Transverse colon (tissue), 4 donors: ENCODE results near the gene ZNF778. TPM values are rescaled to one million over a fixed set of nuclear protein-coding genes. Genes with fewer than 3 reads are reported as not detected.
A peak's percentile ranks its signal among the peaks of the same experiment; 100 is the strongest.
"Not testable (repeated sequence)": the region's sequence is repeated elsewhere in the genome, so short reads cannot be mapped to it uniquely, and the experiment has no call there.

ENCODE experiments used
- DNase-seq: peaks from one replicate; pipeline ENCODE4 v3.0.0-alpha.2; 2019
- H3K27ac ChIP-seq, 4 donors: fragments of 200-600 bp; sonication (generic); 2 replicates each; pipeline ENCODE4 v1.5.1; 2016 to 2018; ENCODE audit warnings: inconsistent platforms in 4 of 4
- H3K27me3 ChIP-seq: fragments of 200-600 bp; sonication (generic); 2 replicates; pipeline ENCODE4 v1.5.1; 2017; ENCODE audit warnings: inconsistent platforms
- H3K36me3 ChIP-seq, 4 donors: fragments of 200-600 bp; sonication (generic); 2 replicates each; pipeline ENCODE4 v1.5.1; 2017 to 2019; ENCODE audit warnings: inconsistent platforms in 4 of 4
- H3K4me1 ChIP-seq, 4 donors: fragments of 200-600 bp; sonication (generic); 2 replicates each; pipeline ENCODE4 v1.5.1; 2017 to 2020; ENCODE audit warnings: inconsistent platforms in 4 of 4
- H3K4me3 ChIP-seq, 4 donors: fragments of 200-600 bp; sonication (generic); 1 replicate in 1 of 4; 2 replicates in 3 of 4; pipeline versions ENCODE4 v1.5.1 to v1.6.1; 2017 to 2019; ENCODE audit warnings: inconsistent platforms in 4 of 4
- H3K9me3 ChIP-seq, 2 donors: fragments of 200-600 bp; sonication (generic); 2 replicates each; pipeline ENCODE4 v1.5.1; 2017 to 2019; ENCODE audit warnings: inconsistent platforms in 2 of 2
- EP300 ChIP-seq: sonication (generic); formaldehyde crosslinking; IDR thresholded peaks from one replicate; pipeline ENCODE4 v1.6.1; 2017; ENCODE audit warnings: antibody characterized with exemption, low read depth
- POLR2A ChIP-seq: fragments of 450-650 bp; IDR thresholded peaks from one replicate; pipeline ENCODE4 v1.6.1; 2016; ENCODE audit warnings: antibody characterized with exemption, mild to moderate bottlenecking, moderate library complexity
- POLR2AphosphoS5 ChIP-seq, 3 donors: sonication (generic); formaldehyde crosslinking; IDR thresholded peaks; one replicate each; pipeline ENCODE4 v1.6.1; 2016; ENCODE audit warnings: antibody characterized with exemption in 3 of 3
- WGBS, 2 donors: methylation state at CpG; one replicate each; pipeline ENCODE4 v1.1.5; 2018; ENCODE audit warnings: low coverage in 1 of 2; 5-methylcytosine and 5-hydroxymethylcytosine counted together
- in situ Hi-C, 4 donors: fragments of 200-750 bp; cut with MboI; loops; one replicate each; pipeline versions ENCODE4 v1.15.0 to v1.15.1; 2017; ENCODE audit warnings: low sequenced_read_pairs in 3 of 4, low pct_ligation_motif_present in 1 of 4, low pct_unique_long_range_greater_than_20kb in 1 of 4
- intact Hi-C: fragments of 100-400 bp; cut with DNase I; formaldehyde crosslinking; loops from one replicate; pipeline ENCODE4 v1.15.1; 2023; ENCODE audit warnings: low total_unique reads
- total RNA-seq, 4 donors: library from RNA; depleted of rRNA; stranded (reverse); fragments of >200 nt; gene quantifications; one replicate each; pipeline ENCODE4 v1.1.0, GENCODE V29; 2016
- TF ChIP-seq, protein P1 (sequence below), 5 experiments: fragments of 200-600 bp in 3 of 5; fragments of 450-650 bp in 2 of 5; sonication (generic) in 3 of 5; IDR thresholded peaks; 1 replicate in 2 of 5; 2 replicates in 3 of 5; pipeline ENCODE4 v1.5.1; 2016 to 2017; ENCODE audit warnings: antibody characterized with exemption in 5 of 5, inconsistent platforms in 3 of 5, mild to moderate bottlenecking in 2 of 5, moderate library complexity in 1 of 5

ZNF778 gene
- total RNA-seq, 4 donors from 2014 or later = 9.3 to 89.0 (median 13.4) TPM

DNA sequence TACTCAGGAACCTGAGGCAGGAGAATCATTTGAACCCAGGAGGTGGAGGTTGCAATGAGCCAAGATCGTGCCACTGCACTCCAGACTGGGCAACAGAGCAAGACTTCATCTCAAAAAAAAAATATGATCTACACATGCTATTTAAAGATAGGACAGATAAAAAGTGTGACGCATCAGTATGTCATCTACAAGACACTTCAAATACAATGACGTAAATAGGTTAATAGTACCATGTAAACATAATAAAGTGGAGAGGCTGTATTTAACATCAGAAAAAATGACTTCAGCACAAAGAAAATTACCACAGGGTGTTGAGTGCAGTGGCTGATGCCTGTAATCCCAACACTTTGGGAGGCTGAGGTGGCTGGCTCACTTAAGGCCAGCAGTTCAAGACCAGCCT lies 20.2 kb downstream of the ZNF778 start:
- H3K27me3 ChIP-seq = no peaks in the 10 kb centered on the region
- no peak overlapping the region for H3K4me3 ChIP-seq
- no peaks in the 10 kb centered on the region for H3K9me3 ChIP-seq
- intact Hi-C loops = loop anchor here (5.0 kb wide), 1 partner anchor 260 kb away; no protein-coding TSS in a partner anchor
- peaks cover 0 to 14% (median 3%) of the 10 kb centered on the region in 4 donors for H3K4me1 ChIP-seq
- H3K27ac ChIP-seq = no peak overlapping the region
- WGBS, 2 donors = 83 to 89% methylated on average over 2 to 3 of the region's 3 CpGs
- H3K36me3 ChIP-seq = no peaks in the 10 kb centered on the region
- no peak for DNase-seq
- no peak for TF ChIP-seq EP300
- TF ChIP-seq POLR2AphosphoS5 (IDR thresholded peaks at IDR 0.05) = no peak
- in situ Hi-C loops = no loop called here

DNA sequence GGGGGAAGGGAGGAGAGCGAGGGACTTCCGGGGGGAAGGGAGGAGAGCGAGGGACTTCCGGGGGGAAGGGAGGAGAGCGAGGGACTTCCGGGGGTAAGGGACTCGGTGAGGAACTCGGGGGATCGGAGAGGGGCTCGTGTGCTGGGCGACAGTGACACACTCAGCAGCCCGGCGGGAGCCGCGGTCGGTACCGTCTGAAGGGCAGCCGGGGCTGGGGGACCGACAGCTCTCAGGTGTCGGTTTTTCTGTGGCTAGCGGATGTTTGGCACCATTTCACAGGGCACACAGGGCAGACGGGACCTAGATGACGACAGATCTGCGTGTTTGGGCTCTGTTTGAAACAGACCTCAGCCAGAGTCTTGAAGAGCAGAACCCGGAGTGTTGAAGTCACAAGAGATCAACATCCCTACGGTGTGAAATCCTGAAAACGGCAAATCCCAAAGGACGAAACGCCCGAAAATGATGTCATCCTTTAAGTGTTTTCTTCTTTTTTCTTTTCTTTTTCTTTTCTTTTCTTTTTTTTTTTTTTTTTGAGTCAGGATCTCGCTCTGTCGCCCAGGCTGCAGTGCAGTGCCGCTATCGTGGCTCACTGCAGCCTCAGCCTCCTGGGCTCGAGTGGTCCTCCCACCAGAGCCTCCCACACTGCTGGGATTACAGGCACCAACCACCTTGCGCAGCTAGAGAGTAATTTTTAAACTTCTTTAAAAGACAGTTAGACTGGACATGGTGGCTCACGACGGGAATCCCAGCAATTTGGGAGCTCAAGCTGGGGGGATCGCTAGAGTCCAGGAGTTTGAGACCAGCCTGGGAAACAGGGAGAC lies 23.9 kb downstream of the ZNF778 start:
- TF ChIP-seq POLR2A (peak; percentile 88), POLR2AphosphoS5 (IDR thresholded peaks at IDR 0.05) (peak; percentile 43 to 85 (median 69)), EP300 (no peak)
- TF ChIP-seq, protein P1, sequence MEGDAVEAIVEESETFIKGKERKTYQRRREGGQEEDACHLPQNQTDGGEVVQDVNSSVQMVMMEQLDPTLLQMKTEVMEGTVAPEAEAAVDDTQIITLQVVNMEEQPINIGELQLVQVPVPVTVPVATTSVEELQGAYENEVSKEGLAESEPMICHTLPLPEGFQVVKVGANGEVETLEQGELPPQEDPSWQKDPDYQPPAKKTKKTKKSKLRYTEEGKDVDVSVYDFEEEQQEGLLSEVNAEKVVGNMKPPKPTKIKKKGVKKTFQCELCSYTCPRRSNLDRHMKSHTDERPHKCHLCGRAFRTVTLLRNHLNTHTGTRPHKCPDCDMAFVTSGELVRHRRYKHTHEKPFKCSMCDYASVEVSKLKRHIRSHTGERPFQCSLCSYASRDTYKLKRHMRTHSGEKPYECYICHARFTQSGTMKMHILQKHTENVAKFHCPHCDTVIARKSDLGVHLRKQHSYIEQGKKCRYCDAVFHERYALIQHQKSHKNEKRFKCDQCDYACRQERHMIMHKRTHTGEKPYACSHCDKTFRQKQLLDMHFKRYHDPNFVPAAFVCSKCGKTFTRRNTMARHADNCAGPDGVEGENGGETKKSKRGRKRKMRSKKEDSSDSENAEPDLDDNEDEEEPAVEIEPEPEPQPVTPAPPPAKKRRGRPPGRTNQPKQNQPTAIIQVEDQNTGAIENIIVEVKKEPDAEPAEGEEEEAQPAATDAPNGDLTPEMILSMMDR (IDR thresholded peaks at IDR 0.05) = no peak
- Histone ChIP-seq H3K9me3 (no peaks in the 10 kb centered on the region), H3K27me3 (no peaks in the 10 kb centered on the region), H3K27ac (peak overlapping the region; percentile 90 to 98 (median 93)), H3K4me3 (peak overlapping the region; percentile 54 to 72 (median 68)), H3K4me1 (peaks cover 0 to 15% (median 3%) of the 10 kb centered on the region in 4 donors), H3K36me3 (no peaks in the 10 kb centered on the region)
- peak; percentile 74 for DNase-seq
- intact Hi-C loops (no loop called here), in situ Hi-C loops (no loop called here)
- WGBS, 2 donors = 4 to 5% methylated on average over 8 to 38 of the region's 39 CpGs

DNA sequence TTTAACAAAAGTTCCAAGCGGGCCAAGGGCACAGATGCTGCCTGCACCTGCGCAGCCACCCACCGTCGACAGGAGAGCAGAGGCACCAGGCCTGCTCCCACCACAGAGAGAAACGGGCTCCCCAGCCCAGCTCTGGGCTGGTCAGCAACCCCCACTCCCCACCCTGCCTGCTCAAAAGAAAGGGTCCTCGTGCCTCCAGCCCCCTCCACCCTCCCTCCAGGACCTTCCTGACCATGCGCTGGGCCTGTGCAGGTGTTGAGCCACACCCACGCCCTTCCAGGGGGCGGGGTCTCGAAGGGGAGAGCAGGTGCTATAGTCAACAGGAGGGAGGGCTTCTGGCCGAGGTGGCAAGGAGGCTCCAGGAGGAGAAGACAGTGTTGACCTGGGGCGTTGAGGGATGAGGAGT lies 25.3 kb downstream of the ZNF778 start:
- in situ Hi-C loops (no loop called here), intact Hi-C loops (no loop called here)
- no peak for DNase-seq
- Histone ChIP-seq H3K9me3 (no peaks in the 10 kb centered on the region), H3K36me3 (no peaks in the 10 kb centered on the region), H3K27ac (no peak overlapping the region), H3K4me3 (no peak overlapping the region), H3K27me3 (no peaks in the 10 kb centered on the region), H3K4me1 (peaks cover 4 to 25% (median 12%) of the 10 kb centered on the region in 4 donors)
- WGBS, 2 donors = 42% methylated on average over 12 of the region's 12 CpGs; no CpG with 5 or more reads in 1 of the 2 donors
- TF ChIP-seq POLR2AphosphoS5 (IDR thresholded peaks at IDR 0.05) = no peak
- TF ChIP-seq, protein P1 (IDR thresholded peaks at IDR 0.05) = no peak
- no peak for TF ChIP-seq POLR2A
- TF ChIP-seq EP300 = no peak

DNA sequence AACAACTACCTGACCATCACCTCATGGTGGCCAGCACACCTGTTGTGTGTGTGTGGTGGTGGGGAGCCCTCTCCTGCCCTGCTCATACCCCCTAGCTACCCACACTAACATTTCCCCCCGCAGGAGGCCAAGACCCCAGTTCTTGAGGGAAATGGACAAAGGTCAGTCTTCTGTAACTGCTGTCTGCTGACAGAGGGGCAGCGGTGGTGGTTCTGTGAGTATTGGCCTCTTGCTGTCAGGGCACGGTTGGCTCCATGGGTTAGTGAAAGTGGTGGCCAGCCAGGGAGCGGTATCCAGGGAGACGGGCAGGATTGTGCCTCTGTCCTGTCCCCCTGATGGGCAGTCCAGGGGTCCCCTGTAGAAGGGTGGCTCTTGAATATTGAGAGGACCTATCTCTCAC lies 26.2 kb downstream of the ZNF778 start:
- H3K9me3 ChIP-seq = no peaks in the 10 kb centered on the region
- in situ Hi-C loops = no loop called here
- H3K36me3 ChIP-seq = no peaks in the 10 kb centered on the region
- TF ChIP-seq POLR2A (no peak), POLR2AphosphoS5 (IDR thresholded peaks at IDR 0.05) (no peak), EP300 (no peak)
- TF ChIP-seq, protein P1 (IDR thresholded peaks at IDR 0.05) = no peak
- H3K27me3 ChIP-seq = no peaks in the 10 kb centered on the region
- peaks cover 4 to 29% (median 12%) of the 10 kb centered on the region in 4 donors for H3K4me1 ChIP-seq
- intact Hi-C loops = no loop called here
- no peak for DNase-seq
- H3K27ac ChIP-seq = no peak overlapping the region
- WGBS, 2 donors = 87% methylated on average over 5 of the region's 5 CpGs; no CpG with 5 or more reads in 1 of the 2 donors
- no peak overlapping the region for H3K4me3 ChIP-seq

DNA sequence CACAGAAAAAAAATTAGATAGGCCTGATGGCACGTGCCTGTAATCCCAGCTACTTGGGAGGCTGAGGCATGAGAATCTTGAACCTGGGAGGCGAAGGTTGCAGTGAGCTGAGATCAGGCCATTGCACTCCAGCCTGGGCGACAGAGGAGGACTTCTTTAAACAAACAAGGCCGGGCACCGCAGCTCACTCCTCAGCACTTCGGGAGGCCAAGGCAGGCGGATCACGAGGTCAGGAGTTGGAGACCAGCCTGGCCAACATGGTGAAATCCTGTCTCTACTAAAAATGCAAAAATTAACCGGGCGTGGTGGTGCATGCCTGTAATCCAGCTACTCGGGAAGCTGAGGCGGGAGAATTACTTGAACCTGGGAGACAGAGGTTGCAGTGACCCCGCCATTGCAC lies 26.8 kb downstream of the ZNF778 start:
- H3K4me3 ChIP-seq, in situ Hi-C loops, H3K27ac ChIP-seq, H3K27me3 ChIP-seq, H3K36me3 ChIP-seq, H3K9me3 ChIP-seq, intact Hi-C loops, DNase-seq: not testable (repeated sequence)
- peaks cover 4 to 29% (median 12%) of the 10 kb centered on the region in 4 donors for H3K4me1 ChIP-seq
- WGBS, 2 donors = 73 to 77% methylated on average over 13 of the region's 13 CpGs
